DOHH2 (cell line): ENCODE measurements around the gene CD164.

Experiments
- CTCF ChIP-seq: fragments of 200-600 bp; sonication (generic); IDR thresholded peaks from one replicate; pipeline ENCODE4 v1.5.1; 2014; ENCODE audit warnings: antibody characterized with exemption, mild to moderate bottlenecking, low read depth, low read length; ENCODE audit not compliant: poor library complexity, severe bottlenecking
- EZH2phosphoT487 ChIP-seq: fragments of 200-600 bp; sonication (generic); IDR thresholded peaks from 2 replicates; pipeline ENCODE4 v1.6.1; 2017; ENCODE audit warnings: borderline replicate concordance, mild to moderate bottlenecking, antibody characterized with exemption, low read length, moderate library complexity, mixed read lengths

- TF ChIP-seq CTCF = no peak
- TF ChIP-seq EZH2phosphoT487 = no peak
Measured at GRCh38 chr6:109363753-109364152, 18.5 kb downstream of the CD164 start.
